HG02588 (cell line): Measurements from ENCODE around the gene APOC3.

Experiments used
- ATAC-seq: cut with Tn5 transposase; IDR thresholded peaks from one replicate; pipeline ENCODE4 v1.9.1; 2021; ENCODE audit warnings: mild to moderate bottlenecking, moderate library complexity; ENCODE audit not compliant: unreplicated experiment

The APOC3 gene

GRCh38 chr11:116829525-116830183 is at the start of gene APOC3:
APOC3 (plus strand) TSS chr11:116829907; CDS start chr11:116830583, 676 bp downstream.
- ATAC-seq, result no peak

DNA sequence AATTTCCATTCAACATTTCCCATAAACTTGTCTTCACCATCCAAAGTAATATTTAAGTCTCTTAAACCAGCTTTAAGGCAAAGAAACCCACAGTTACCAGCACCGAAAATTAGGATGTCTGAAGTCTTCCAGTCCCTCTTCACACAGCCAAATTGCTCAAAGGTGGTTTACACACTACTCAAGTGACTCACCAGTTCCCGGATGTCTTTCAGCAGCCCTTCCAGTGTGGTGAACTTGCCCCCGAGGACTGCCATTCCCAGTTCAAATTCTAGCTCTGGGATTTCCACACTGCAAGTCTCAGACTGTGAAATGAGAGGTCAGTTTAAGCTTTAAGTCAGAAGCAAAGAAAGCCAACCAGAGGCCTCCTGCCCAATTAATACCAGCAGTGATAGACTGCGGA is 47.0 kb upstream of the APOC3 start:
- no peak for ATAC-seq

GRCh38 chr11:116786326-116786725 is 43.4 kb upstream of the APOC3 start:
- no peak for ATAC-seq

DNA sequence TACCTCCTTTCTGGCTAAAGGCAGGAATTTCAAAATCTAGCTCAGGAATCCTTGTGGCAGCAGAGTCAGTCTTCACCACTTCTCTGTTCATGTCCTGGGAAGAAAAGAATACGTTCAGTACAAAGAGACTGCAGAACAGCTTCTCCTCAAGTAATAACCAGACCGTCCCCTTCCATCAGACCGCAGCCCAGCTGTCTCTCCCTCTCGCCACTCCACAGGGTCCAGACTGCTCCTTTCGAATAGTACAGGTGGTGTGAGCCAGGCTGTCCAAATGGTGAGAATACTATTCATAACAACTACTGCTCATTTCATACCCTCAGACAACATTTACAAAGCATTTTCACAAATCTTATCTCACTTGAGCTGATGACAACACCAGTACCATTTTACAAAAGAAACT is 42.7 kb upstream of the APOC3 start:
- no peak for ATAC-seq

DNA sequence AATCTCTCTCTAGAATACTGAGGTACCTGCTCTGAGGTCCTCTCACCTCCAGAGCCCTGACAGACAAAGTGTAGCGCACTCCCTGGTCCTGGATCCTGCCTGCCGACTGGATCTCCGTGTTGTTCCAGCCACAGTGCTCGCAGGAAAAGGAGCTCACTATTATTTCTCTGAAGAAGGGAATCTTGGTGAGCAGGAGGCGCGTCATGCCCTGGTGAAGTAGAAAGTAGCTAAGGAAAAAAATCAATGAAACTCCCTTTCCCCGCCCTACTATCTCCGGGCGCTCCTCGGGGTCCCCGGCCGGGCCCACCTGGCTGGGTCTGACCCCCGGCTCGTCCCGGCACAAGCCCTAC is 42.3 kb upstream of the APOC3 start:
- no peak for ATAC-seq

GRCh38 chr11:116787786-116788486 is 41.8 kb upstream of the APOC3 start, which contains the start of gene ZPR1:
ZPR1 (minus strand) TSS chr11:116788023; CDS start chr11:116787990, 33 bp downstream.
- ATAC-seq, result peak; percentile 87

DNA sequence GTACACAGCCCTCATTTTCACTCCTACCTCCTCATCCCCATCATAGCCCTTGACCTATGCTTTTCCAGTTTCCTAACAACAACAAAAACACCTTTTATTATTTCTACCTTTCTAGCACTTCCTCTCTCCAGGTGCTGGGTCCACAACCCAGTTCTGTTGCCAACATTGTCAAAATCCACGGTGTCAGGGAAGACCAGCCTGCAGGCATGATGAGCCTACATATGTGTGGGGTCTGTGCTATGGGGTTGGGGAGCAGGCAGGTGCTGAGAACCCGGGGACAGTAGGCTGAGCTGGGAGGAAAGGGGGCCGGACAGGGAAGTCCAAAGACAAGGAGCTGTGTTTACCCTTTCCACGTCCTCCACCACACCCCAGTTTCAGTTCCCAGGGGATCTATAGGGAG is 41.2 kb upstream of the APOC3 start:
- ATAC-seq, result no peak

GRCh38 chr11:116788975-116789374 is 40.7 kb upstream of the APOC3 start:
- no peak for ATAC-seq

DNA sequence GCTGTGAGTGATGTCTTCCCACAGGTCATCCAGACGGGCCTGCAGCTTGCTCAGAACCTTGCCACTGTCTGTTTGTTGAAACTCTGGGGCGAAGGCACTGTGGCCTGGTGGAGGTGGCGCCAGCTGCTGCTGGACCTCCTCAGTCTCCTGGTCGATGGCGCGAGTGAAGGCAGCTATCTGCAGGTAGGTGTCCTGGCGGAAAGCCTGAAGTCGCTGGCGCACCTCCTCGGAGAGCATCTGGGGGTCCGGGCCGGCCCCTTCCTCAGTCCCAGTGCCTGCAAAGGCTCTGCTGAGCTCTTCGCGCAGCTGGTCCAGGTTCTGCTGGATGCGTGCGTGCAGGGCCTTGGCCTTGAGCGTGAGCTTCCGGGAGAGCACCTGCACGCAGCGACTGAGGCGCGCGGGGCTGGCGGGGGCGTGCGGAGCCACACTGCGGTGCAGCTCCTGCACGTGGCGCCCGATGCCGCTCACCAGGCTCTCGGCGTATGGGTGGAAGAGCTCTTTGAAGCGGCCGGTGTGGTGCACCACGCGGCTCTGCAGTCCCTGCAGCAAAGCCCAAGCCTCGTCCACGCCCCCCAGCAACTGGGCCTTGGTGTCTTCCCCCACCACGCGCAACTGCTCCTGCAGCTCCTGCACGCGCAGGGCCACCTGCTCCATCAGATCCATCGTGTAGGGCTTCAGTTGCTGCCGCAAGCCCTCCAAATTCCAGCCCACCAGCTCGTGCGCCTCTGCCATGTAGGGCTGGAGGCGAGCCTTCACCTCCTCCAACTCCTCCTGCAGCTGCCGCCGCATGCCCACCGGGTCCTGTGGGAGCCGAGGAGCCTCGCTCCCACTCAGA is 39.3 kb upstream of the APOC3 start:
- no peak for ATAC-seq

- no peak for ATAC-seq
Observed at GRCh38 chr11:116791002-116791812, 38.5 kb upstream of the APOC3 start.

- ATAC-seq, result no peak
Observed at GRCh38 chr11:116791813-116792143, 37.9 kb upstream of the APOC3 start, which contains the start of gene APOA5. APOA5 (minus strand) TSS chr11:116791879; CDS start chr11:116791860, 19 bp downstream.

DNA sequence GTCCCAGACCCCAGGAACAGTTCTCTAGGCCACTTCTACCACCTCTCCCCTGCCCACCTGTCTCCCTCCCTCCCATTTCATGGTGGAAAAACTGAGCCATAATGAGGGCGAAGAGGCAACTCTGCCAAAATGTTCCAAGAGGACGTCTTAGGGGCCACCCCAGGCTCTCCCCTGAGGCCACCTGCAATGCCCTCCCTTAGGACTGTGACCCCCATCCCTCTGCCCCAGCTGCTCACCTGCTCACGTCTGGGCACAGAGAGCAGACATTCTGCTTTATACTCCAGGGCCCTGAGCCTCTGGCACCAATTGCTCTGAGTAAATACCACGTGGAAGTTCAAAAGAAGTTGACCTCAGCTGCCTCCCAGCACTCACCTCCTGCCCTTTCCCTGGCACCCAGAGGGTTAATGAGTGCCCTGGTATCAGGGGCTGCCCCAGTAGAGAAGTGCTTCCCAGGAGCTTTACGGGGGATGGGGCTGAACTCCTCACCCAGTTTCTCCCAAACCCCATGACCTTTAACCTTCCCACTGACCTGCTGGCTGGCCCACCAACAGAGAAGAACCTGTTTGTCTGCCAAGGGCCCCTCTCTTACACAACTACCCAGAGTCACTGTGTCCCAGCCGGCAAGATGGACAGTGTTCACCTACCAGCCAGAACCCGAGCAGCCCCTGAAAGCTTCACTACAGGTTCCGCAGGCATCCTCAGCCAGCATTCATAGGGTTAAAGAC is 37.4 kb upstream of the APOC3 start:
- no peak for ATAC-seq

DNA sequence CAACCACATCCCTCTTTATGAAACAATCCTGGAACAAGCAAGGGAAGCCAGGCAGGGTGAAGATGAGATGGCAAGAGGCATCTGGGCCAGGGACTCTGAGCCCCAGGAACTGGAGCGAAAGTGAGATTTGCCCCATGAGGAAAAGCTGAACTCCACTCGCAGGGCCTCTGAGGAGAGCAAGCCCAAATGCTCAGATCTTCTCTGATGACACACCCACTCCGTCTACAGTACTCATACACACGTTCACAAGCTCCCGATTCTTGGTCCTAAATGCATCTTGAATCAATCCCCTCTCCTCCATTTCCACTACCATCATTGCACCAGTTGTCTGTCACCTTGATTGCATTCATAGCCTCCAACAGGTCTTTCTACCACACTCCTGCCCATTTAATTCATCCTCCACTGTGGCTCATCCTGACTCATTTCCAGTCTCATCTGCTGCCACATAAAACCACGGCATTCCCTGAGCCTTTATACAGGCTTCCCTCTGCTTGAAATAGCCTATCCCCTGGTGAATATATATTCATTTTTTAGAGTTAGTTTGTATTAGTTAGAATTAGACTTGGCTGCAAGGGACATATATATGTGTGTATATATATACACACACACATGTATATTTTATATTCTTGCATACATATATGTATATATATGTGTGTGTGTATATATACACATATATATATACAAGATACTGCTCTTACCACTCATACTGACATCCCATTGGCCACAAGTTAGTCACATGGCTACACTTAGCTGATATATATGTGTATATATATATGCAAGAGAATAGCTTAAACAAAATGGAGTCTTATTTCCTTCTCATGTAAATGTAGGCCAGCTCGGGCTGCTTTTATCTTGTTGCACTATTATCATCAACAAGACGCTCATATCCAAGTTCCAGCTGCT is 36.6 kb upstream of the APOC3 start:
- ATAC-seq, result no peak

- no peak for ATAC-seq
Observed at GRCh38 chr11:116793772-116794097, 36.0 kb upstream of the APOC3 start.

- ATAC-seq, result no peak
Observed at GRCh38 chr11:116794851-116795250, 34.9 kb upstream of the APOC3 start.

DNA sequence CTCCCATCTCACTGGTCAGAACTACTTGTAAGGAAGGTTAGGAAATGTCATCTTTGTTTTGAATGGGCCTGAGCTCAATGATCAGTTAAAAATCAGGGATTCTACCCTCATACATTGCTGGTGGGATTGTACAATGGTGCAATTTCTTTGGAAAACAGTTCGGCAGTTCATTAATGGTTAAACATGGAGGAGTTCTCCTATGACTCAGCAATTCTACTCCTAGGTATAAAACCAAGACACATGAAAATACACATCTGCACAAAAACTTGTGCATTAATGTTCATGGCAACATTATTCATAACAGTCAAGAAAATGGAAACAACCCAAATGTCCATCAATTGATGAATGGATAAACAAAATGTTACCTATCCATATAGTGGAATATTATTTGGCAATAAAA is 33.2 kb upstream of the APOC3 start:
- no peak for ATAC-seq

DNA sequence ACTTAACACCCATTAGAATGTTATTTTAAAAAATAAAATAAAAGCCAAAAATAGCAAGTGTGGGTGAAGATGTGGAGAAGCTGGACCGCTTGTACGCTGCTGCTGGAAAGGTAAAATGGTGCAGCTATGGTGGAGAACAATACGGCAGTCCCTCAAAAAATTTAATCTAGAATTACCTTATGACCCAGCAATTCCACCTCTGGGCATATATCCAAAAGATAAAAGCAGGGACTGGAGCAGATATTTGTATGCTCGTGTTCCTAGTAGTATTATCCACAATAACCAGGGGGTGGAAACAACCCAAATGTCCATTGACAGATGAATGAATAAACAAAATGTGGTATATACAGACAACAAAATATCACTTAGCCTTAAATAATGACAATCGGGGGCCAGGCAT is 31.9 kb upstream of the APOC3 start:
- no peak for ATAC-seq

DNA sequence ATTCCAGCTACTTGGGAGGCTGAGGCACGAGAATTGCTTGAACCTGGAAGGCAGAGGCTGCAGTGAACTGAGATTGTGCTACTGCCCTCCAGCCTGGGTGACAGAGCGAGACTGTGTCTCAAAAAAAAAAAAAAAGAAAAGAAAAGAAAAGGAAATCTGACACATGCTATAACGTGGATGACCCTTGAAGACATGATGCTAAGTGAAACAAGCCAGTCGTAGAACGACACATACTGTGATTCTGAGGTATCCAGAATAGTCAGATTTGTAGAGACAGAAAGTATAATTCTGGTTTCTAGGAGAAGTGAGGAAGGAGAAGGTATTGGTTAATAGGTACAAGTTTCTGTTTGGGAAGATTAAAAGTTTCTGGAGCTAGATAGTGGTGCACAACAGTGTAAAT is 31.3 kb upstream of the APOC3 start:
- no peak for ATAC-seq

GRCh38 chr11:116800610-116801009 is 29.1 kb upstream of the APOC3 start:
- ATAC-seq, result no peak
